ENCODE data around the gene BOK.
"Not testable (repeated sequence)": the region's sequence is repeated elsewhere in the genome, so short reads cannot be mapped to it uniquely, and the experiment has no call there.

Gene BOK

GRCh38 chr2:241559323-241560161, 997 bp downstream of the BOK start:
- no peak for DNase-seq

- no peak for DNase-seq
These were observed 1.8 kb downstream of the BOK start for GRCh38 chr2:241560162-241560882.

- no peak for DNase-seq
These were observed 2.4 kb downstream of the BOK start for GRCh38 chr2:241560883-241561474.

- DNase-seq, result peak; percentile 79
These were observed 3.3 kb downstream of the BOK start for GRCh38 chr2:241561832-241562231.

- no peak for DNase-seq
These were observed 3.8 kb downstream of the BOK start for GRCh38 chr2:241562269-241562891.

- DNase-seq, result no peak
These were observed 4.5 kb downstream of the BOK start for GRCh38 chr2:241563031-241563507.

- no peak for DNase-seq
These were observed 5.0 kb downstream of the BOK start for GRCh38 chr2:241563571-241563980.

- no peak for DNase-seq
These were observed 5.5 kb downstream of the BOK start for GRCh38 chr2:241563981-241564595.

GRCh38 chr2:241564596-241565410, 6.3 kb downstream of the BOK start:
- no peak for DNase-seq

GRCh38 chr2:241565411-241565810, 6.9 kb downstream of the BOK start:
- DNase-seq, result no peak

GRCh38 chr2:241566021-241566420, 7.5 kb downstream of the BOK start:
- not testable (repeated sequence) for DNase-seq

- no peak for DNase-seq
These were observed 7.9 kb downstream of the BOK start for GRCh38 chr2:241566468-241566867.

GRCh38 chr2:241567266-241567665, 8.7 kb downstream of the BOK start:
- DNase-seq, result not testable (repeated sequence)

- no peak for DNase-seq
These were observed 9.2 kb downstream of the BOK start for GRCh38 chr2:241567776-241568175.

GRCh38 chr2:241568726-241569125, 10.2 kb downstream of the BOK start:
- no peak for DNase-seq

GRCh38 chr2:241569831-241570281, 11.3 kb downstream of the BOK start:
- DNase-seq, result no peak

- no peak for DNase-seq
These were observed 12.5 kb downstream of the BOK start for GRCh38 chr2:241570961-241571581.

- no peak for DNase-seq
These were observed 13.5 kb downstream of the BOK start for GRCh38 chr2:241571821-241572620.

GRCh38 chr2:241572915-241573651, 14.5 kb downstream of the BOK start:
- not testable (repeated sequence) for DNase-seq

- no peak for DNase-seq
These were observed 15.2 kb downstream of the BOK start for GRCh38 chr2:241573741-241574140.
